ENCODE data around the gene SLC38A9.

DNA sequence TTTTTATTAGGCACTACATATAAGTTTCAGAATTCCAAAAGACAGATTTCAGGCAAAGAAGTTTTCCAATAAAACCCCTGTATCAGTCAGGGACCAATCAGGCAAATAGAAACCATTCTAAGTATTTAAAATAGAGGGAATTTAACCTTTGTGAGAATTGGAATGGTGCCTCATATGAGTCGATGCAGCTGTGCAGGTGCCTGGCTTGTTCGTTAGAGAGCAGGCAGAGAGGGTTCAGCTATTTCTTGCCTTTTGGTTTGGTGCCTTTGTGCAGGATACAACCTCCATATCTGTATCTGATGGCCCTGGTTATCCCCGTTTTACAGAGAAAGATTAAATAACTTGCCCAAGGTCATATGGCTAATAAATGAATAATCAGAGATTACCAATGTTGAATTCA, 19.7 kb upstream of the SLC38A9 start:
- no peak for TF ChIP-seq MYC (IDR thresholded peaks at IDR 0.05; ENCODE audit: low read depth, low read length)
- TF ChIP-seq POLR2A (IDR thresholded peaks at IDR 0.05; ENCODE audit: extremely low read depth, insufficient read length): no peak
- TF ChIP-seq, protein P1, sequence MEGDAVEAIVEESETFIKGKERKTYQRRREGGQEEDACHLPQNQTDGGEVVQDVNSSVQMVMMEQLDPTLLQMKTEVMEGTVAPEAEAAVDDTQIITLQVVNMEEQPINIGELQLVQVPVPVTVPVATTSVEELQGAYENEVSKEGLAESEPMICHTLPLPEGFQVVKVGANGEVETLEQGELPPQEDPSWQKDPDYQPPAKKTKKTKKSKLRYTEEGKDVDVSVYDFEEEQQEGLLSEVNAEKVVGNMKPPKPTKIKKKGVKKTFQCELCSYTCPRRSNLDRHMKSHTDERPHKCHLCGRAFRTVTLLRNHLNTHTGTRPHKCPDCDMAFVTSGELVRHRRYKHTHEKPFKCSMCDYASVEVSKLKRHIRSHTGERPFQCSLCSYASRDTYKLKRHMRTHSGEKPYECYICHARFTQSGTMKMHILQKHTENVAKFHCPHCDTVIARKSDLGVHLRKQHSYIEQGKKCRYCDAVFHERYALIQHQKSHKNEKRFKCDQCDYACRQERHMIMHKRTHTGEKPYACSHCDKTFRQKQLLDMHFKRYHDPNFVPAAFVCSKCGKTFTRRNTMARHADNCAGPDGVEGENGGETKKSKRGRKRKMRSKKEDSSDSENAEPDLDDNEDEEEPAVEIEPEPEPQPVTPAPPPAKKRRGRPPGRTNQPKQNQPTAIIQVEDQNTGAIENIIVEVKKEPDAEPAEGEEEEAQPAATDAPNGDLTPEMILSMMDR (IDR thresholded peaks at IDR 0.05; ENCODE audit: low read depth, low read length): no peak
- TF ChIP-seq, protein P2, sequence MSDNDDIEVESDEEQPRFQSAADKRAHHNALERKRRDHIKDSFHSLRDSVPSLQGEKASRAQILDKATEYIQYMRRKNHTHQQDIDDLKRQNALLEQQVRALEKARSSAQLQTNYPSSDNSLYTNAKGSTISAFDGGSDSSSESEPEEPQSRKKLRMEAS (IDR thresholded peaks at IDR 0.05; ENCODE audit: low read depth, low read length): no peak

Data from NB4 (cell line).